ENCODE data around the gene KIF5A.

Gene KIF5A

DNA sequence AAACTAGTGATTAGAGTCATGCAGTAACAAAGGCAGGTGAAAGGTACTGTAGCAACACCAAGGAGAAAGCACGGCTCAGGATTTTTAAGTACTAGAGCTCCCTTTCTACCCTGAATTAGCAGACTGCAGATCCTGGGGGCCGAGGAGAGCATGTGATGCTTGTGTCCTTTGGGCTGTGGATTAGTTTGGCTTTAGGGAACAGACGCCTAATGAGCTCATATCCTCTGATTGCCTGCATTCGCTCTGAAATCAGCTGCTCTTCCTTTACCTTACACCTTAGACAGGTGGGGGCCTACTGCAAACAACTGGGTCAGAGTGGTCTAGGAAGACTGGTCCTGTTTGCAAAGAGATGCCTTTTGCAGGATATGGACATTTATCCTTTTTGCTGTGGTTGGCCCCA is 43.3 kb downstream of the KIF5A start:
- TF ChIP-seq, protein P1, sequence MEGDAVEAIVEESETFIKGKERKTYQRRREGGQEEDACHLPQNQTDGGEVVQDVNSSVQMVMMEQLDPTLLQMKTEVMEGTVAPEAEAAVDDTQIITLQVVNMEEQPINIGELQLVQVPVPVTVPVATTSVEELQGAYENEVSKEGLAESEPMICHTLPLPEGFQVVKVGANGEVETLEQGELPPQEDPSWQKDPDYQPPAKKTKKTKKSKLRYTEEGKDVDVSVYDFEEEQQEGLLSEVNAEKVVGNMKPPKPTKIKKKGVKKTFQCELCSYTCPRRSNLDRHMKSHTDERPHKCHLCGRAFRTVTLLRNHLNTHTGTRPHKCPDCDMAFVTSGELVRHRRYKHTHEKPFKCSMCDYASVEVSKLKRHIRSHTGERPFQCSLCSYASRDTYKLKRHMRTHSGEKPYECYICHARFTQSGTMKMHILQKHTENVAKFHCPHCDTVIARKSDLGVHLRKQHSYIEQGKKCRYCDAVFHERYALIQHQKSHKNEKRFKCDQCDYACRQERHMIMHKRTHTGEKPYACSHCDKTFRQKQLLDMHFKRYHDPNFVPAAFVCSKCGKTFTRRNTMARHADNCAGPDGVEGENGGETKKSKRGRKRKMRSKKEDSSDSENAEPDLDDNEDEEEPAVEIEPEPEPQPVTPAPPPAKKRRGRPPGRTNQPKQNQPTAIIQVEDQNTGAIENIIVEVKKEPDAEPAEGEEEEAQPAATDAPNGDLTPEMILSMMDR (IDR thresholded peaks at IDR 0.05) = no peak

DNA sequence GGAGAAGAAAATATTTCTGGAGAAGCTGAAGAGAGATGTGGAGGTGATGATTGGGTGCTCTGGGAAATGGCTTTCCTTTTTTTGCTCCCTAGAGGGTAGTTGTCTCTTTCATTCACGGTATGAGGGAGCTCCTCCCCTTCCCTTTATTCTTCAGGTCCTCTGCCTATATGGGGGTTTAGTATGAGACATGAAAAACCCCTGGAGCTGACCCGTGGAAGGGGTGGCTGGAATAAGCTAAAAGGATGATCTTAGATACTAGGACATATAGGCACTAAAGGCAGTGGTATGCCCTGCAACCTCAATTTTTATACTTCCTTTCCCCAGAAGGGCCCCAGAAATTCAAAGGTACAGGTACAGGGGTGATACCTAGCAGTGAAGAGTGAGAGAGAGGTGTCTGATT is 50.6 kb downstream of the KIF5A start:
- TF ChIP-seq, protein P1 (IDR thresholded peaks at IDR 0.05) = no peak

DNA sequence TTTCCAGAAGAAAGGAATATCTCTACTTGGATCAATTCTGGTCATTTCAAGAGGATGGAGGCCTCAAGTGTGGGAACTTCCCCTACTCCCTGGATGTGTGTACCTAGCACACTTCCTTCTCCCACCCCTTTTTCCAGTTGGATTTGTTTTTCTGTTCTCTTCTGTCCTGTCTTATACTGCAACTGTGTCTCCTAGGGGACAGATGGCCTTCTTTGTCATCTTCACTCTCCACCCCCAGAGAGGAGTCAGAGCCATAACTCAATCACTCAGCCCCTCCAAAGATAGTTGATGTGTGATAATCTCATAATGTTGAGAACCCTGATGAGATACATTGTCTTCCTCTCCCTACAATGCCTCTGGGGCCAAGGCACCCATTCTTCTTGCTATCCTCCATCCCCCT is 52.7 kb downstream of the KIF5A start:
- TF ChIP-seq, protein P1 (IDR thresholded peaks at IDR 0.05) = no peak

- TF ChIP-seq, protein P1 (IDR thresholded peaks at IDR 0.05) = no peak
Observed at GRCh38 chr12:57603324-57603723, 53.5 kb downstream of the KIF5A start.

DNA sequence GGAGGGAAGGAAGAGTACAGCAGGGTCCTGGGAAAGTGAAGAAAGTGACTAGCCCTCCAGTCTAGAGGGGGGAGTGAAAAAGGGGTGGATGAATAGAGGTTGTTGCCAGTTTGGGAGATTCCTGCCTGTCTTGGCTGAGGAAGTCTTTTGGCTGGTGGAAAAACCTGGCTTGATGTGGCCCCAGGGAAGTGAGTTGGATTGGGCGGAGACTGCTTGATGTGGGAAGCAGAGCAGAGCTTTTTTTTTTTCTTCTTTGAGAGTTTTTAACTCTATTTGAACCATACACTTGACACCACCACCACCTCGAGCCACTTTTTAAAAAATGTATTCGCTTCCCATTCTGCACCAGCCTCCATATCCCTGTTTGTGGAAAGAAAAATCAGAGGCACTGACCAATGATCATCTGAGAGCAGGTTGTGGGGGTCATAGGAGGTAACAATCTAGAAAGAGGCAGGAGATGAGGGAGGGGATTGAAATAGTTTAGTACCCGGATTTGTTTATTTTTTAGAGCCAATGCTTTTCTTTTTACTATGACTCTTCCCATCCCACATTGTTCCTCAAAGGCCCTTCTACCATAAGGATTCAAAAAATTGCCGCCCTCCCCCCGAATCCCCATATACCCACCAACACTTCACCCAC is 54.1 kb downstream of the KIF5A start:
- TF ChIP-seq, protein P1 (IDR thresholded peaks at IDR 0.05) = no peak

- TF ChIP-seq, protein P1 (IDR thresholded peaks at IDR 0.05) = no peak
Observed at GRCh38 chr12:57604454-57604991, 54.7 kb downstream of the KIF5A start, which contains the start of gene DTX3. Gene DTX3 (plus strand): TSS chr12:57604824. CDS start chr12:57606518, 1,694 bp downstream.

GRCh38 chr12:57604992-57605810 is 55.4 kb downstream of the KIF5A start:
- TF ChIP-seq, protein P1 (IDR thresholded peaks at IDR 0.05) = no peak
